Left hindlimb (tissue), 1 donor: Measurements from ENCODE around the gene MAP3K2.

Experiments
- DNase-seq: peaks from one replicate; pipeline ENCODE4 v3.0.0-alpha.2; 2018

MAP3K2 gene

GRCh38 chr2:127347734-127348392 lies 39.9 kb downstream of the MAP3K2 start:
- no peak for DNase-seq

- no peak for DNase-seq
These were observed 40.8 kb downstream of the MAP3K2 start for GRCh38 chr2:127347015-127347414.

GRCh38 chr2:127343277-127343676 lies 44.5 kb downstream of the MAP3K2 start:
- no peak for DNase-seq

GRCh38 chr2:127342101-127342500 lies 45.7 kb downstream of the MAP3K2 start:
- no peak for DNase-seq

GRCh38 chr2:127332335-127332734 lies 55.4 kb downstream of the MAP3K2 start:
- DNase-seq = no peak

- DNase-seq = no peak
These were observed 57.0 kb downstream of the MAP3K2 start for GRCh38 chr2:127330753-127331152.

- no peak for DNase-seq
These were observed 61.4 kb downstream of the MAP3K2 start for GRCh38 chr2:127326289-127326945.

GRCh38 chr2:127324635-127325034 lies 63.1 kb downstream of the MAP3K2 start:
- DNase-seq = no peak

- DNase-seq = no peak
These were observed 66.5 kb downstream of the MAP3K2 start for GRCh38 chr2:127321303-127321702.

GRCh38 chr2:127320586-127321275 lies 67.0 kb downstream of the MAP3K2 start:
- DNase-seq = no peak

- DNase-seq = no peak
These were observed 67.7 kb downstream of the MAP3K2 start for GRCh38 chr2:127320067-127320466.

GRCh38 chr2:127314193-127314988 lies 73.4 kb downstream of the MAP3K2 start:
- DNase-seq = no peak

- DNase-seq = no peak
These were observed 74.4 kb downstream of the MAP3K2 start for GRCh38 chr2:127313406-127313805.

- no peak for DNase-seq
These were observed 76.8 kb downstream of the MAP3K2 start for GRCh38 chr2:127310980-127311379.

- DNase-seq = no peak
These were observed 78.3 kb downstream of the MAP3K2 start for GRCh38 chr2:127309468-127309867.

- DNase-seq = no peak
These were observed 79.1 kb downstream of the MAP3K2 start for GRCh38 chr2:127308586-127309138.

- no peak for DNase-seq
These were observed 81.7 kb downstream of the MAP3K2 start for GRCh38 chr2:127305990-127306585.

GRCh38 chr2:127302168-127302567 lies 85.6 kb downstream of the MAP3K2 start:
- DNase-seq = no peak

- peak; percentile 89 for DNase-seq
These were observed 93.8 kb downstream of the MAP3K2 start, which contains the start of gene ERCC3 for GRCh38 chr2:127293748-127294562. TSS of gene ERCC3 (minus strand) at chr2:127294144. CDS start at chr2:127294081, 63 bp downstream.

- no peak for DNase-seq
These were observed 94.4 kb downstream of the MAP3K2 start for GRCh38 chr2:127293386-127293747.

GRCh38 chr2:127288274-127288673 lies 99.5 kb downstream of the MAP3K2 start:
- DNase-seq = no peak

GRCh38 chr2:127283275-127283674 lies 104.5 kb downstream of the MAP3K2 start:
- DNase-seq = no peak
